ENCODE data around the gene ABTB2.
A peak's percentile ranks its signal among the peaks of the same experiment; 100 is the strongest.

ABTB2 gene

DNA sequence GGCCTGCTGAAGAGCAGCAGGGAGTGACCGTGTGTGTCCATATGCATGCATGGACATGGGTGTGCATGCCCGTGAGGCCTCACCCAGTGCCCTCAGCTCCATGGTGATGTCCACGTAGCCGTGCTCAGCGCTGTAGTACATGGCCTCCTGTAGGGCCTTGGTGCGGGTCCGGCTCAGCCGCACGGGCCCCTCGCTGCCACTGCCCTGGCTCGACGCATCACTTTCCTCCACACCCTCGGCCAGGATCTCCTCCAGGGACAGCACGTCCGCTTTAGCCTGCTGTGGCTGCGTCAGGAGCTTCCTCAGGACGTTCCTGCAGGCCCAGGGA is 195.4 kb downstream of the ABTB2 start:
- DNase-seq (ENCODE audit: extremely low spot score, insufficient read length, low read depth) (no peak), FAIRE-seq (no peak)

DNA sequence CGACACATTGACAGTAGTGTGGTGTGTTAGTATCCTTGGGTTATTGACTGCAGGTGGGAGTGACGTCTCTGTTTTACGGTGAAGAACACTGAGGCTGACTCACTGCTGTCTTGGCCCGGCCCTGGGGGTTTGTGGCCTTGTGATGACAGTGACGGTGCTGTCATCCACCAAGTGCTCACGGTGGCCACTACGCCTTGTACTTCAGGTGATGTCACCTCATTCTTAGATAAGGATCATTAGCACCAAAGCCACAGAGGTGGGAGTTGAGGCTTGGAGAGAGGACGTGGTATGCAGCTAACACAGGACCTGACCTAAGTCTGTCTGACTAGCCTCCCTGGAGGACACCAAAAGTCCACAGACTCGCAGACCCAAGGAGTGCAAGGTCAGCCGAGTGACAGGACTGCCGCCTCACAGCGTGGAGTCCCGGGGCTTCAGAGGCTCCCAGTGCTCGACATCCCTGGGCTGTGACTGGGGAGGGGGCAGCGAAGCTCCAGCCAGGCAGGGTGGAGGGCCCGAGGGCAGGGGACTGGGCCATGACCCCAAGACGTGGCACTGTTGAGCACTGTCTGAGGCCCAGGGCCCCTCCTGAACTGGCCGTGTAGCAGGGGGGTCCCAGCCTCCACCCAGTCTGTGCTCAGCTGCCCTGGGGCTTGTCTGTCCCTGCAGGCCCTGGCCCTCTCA is 195.9 kb downstream of the ABTB2 start:
- no peak for FAIRE-seq

DNA sequence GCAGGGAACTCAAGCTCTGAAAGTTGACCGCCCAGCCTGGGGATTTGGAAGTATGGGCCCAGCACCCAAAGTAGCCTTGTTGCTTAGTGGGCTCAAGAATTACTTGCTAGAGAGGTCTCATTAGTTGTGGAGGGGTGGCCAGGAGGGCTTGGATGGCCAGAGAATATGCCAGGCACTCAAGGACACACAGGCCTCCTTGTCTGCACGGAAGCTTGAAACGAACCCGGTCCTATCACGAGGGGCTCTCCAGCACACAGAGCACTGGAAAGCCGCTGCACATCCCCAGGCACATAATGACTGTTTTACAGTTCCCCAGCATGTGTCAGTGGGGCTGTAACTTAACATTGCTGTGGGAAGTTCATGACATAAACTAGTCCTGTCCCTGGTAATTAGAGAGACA is 196.4 kb downstream of the ABTB2 start:
- DNase-seq (ENCODE audit: extremely low spot score, insufficient read length, low read depth) (no peak), FAIRE-seq (no peak)

More for the DNA sequence above, 195.9 kb downstream of the ABTB2 start:
- no peak for DNase-seq (ENCODE audit: extremely low spot score, insufficient read length, low read depth)

GRCh38 chr11:34160791-34161190 is 197.0 kb downstream of the ABTB2 start:
- FAIRE-seq: no peak
- no peak for DNase-seq (ENCODE audit: extremely low spot score, insufficient read length, low read depth)

- no peak for DNase-seq (ENCODE audit: extremely low spot score, insufficient read length, low read depth)
- no peak for FAIRE-seq
Measured at GRCh38 chr11:34160049-34160721, 197.6 kb downstream of the ABTB2 start.

DNA sequence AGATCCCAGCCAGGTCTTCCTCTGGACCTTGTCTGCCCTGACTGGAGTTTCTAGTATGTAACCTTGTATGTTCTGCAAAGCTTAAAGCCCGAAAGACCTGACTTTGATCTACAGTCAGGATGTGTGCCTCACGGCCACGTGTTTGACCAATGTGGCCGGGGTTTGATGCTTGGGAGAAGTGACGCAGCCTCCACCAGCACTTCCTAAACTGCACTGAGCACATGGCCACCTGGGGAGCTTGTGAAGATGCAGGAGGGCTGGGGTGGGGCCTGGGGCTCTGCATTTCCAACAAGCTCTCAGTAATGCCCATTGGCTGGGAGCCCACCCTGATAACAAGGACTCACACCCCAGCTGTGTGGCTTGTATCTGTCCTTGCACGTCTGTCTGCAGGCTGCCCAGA is 199.1 kb downstream of the ABTB2 start:
- DNase-seq (ENCODE audit: extremely low spot score, insufficient read length, low read depth) (no peak), FAIRE-seq (no peak)

- FAIRE-seq (no peak), DNase-seq (ENCODE audit: extremely low spot score, insufficient read length, low read depth) (no peak)
Measured at GRCh38 chr11:34157163-34157562, 200.6 kb downstream of the ABTB2 start.

DNA sequence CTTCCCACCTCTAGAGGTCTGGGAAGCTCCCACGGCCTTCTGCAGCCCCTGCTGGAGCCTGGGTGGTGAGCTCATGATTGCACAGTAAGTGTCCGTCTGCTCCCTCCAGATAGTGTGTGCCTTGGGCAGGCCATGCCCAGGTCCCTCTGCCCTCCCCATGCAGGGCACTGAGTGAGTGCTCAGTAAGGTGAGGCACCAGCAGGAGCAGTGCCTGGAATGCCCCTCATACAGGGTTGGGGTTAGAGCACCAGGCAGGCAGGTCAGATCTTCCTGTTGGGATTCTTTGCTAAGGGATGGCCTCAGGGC is 202.1 kb downstream of the ABTB2 start:
- DNase-seq (ENCODE audit: extremely low spot score, insufficient read length, low read depth) (no peak), FAIRE-seq (no peak)

DNA sequence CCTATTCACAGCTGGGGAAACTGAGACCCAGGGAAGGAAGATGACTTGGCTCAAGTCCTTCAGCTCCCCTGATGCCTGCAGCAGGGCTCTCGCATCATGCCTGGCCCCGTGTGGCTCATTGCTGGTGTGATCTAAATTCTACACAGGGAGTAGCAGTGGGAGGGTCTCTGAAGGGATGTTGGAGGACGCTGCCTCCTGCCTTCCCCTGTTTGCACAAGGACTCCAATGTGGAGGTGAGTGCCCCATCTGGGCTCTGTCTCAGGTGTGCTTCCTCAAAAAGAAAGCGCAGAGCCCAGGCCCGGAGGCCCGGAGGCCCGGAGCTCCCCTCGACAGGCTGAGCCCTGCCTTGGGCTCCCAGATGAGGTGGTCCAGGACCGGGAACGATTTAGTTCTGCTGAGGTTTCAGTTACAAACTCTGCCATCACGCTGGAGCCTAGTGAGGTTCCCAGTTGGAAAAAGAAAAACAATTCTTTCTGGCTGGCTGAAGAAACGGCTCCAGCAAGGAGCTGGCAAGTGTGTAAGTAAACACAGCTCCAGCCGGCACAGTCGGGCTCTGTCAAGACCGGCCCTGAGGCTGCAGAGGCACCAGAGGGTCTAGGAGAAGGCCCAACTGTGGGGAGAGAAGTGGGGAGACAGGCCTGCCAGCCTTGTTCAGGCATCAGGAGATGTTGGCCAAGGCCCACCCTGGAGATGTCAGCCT is 202.6 kb downstream of the ABTB2 start:
- peak; percentile 26 for FAIRE-seq
- DNase-seq (ENCODE audit: extremely low spot score, insufficient read length, low read depth): no peak

GRCh38 chr11:34154059-34154875 is 203.5 kb downstream of the ABTB2 start:
- DNase-seq (ENCODE audit: extremely low spot score, insufficient read length, low read depth): peak; percentile 56
- peak; percentile 80 for FAIRE-seq

GRCh38 chr11:34151916-34152845 is 205.6 kb downstream of the ABTB2 start:
- no peak for FAIRE-seq
- no peak for DNase-seq (ENCODE audit: extremely low spot score, insufficient read length, low read depth)

DNA sequence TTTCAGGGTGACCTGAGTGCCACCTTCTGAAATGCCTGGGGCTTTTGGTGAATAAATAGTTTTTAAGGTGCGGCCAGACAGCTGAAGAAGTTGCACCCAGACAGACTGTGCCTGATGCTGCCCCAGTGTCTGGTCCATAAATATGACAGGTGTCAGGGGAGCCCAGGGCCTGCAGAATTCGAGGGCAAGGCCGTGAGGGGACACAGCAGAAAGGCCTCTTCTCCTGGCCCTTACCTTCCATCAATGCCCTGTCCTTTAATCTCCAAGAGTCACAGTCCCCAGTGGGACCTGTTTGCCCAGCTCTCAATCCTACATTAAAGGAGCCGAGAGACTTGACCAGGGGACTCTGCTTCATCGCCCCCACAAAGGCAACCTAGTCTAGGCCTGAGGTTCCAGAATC is 206.6 kb downstream of the ABTB2 start:
- DNase-seq (ENCODE audit: extremely low spot score, insufficient read length, low read depth): no peak
- no peak for FAIRE-seq

- FAIRE-seq (no peak), DNase-seq (ENCODE audit: extremely low spot score, insufficient read length, low read depth) (no peak)
Measured at GRCh38 chr11:34150494-34151151, 207.2 kb downstream of the ABTB2 start.

DNA sequence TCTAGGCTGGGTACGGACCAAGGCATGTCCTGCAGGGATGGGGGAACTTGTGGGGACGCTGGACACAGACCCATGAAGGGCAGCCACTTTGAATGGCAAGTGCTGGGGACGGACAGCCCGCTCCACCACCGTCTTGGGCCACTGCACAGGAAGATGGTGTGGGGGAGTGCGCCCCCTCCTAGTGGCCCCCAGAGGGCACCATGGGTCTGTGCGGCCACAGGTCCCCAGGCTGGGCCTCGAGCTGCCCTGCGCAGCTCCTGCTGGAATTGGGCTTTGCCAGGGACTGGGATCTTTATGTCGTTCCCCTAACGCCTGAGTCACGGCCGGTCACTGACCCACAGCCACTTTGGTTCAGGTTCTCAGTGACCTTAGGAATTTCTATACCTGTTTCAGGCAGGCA is 208.0 kb downstream of the ABTB2 start:
- FAIRE-seq: no peak
- DNase-seq (ENCODE audit: extremely low spot score, insufficient read length, low read depth): no peak

GRCh38 chr11:34149274-34149673 is 208.5 kb downstream of the ABTB2 start:
- no peak for FAIRE-seq
- DNase-seq (ENCODE audit: extremely low spot score, insufficient read length, low read depth): no peak

GRCh38 chr11:34148504-34149165 is 209.2 kb downstream of the ABTB2 start:
- no peak for DNase-seq (ENCODE audit: extremely low spot score, insufficient read length, low read depth)
- no peak for FAIRE-seq

DNA sequence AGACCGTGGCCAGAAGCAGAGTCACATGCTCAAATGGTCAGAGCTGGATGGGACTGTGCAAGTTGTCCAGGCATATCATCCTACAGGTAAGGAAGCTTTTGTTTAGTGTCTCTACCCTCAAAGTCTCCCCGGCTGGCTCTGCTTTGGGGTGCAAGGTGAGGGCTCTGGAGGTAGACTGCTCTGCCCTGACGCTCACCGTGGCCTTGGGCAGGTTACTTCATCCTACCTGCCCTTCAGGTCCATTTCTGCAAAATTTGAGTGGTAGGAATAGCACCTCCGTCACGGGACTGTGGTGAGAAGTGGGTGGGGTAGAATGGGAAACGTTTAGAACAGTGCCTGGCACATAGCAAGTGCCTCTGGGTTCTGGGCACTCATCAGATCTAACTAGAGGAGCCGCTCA is 210.2 kb downstream of the ABTB2 start:
- DNase-seq (ENCODE audit: extremely low spot score, insufficient read length, low read depth) (no peak), FAIRE-seq (no peak)

DNA sequence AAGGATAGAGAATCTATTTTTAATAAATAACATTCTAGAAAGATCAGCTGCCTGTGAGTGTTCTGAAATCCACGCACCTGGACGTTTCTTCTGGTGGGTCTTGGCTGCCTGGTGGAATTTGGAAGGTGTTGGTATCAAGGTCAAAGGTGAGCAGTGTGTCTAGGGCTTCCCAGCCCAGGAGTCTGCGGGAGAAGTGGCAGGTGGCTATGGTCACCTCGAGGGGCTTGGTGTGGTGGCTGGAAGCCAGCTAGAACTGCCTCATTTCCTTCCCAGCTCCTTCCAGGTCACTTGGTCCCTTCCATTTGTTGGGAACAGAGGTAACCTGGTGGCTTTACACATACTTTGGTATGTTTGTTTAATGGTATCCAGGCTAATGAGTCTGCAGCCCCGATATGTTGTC is 210.9 kb downstream of the ABTB2 start:
- no peak for FAIRE-seq
- DNase-seq (ENCODE audit: extremely low spot score, insufficient read length, low read depth): no peak

DNA sequence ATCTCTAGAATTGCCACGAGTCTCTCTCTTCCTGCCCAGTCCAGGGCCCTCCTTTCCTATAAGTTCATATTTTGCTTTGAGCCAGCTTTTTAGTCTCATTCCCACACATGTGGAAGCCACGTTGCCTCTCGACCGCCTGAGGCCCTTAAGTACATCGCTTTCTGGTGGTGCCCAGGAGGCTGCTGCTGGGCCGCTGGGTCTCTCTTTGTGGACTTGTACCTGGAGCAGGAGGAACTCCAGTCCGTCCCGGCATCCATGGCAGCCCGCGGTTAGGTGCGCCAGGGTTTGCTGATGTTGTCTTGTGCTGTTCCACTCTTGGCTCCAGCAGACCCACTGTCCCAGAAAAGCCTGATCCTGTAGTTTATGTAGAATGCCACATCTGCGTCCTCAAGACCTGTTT is 211.4 kb downstream of the ABTB2 start:
- no peak for FAIRE-seq
- no peak for DNase-seq (ENCODE audit: extremely low spot score, insufficient read length, low read depth)
